ENCODE results near the gene TICAM2. TPM values are rescaled to one million over a fixed set of nuclear protein-coding genes. Genes with fewer than 3 reads are reported as not detected.

Gene TICAM2
- total RNA-seq, 3 donors from 2014 or later = 1.9 to 4.3 (median 3.5) TPM

DNA sequence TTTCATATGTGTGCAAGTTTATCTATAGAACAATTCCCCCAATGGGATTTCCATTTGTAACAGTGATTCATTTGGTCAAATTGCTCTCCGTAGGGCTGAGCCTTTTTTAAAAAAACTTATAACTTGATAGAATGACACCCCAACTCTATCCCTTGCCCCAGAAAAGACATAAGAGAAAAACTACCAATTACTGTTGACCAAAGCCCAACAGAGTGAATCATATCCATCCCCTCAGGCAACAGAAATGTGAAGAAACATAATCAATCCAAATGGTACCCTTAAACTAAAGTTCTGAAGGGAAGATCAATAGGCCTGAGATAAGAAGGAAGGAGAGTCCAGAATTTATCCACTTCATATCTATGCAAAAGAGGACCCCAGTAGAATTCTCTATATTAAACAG lies 17.8 kb downstream of the TICAM2 start:
- no peak overlapping the region for H3K4me3 ChIP-seq
- intact Hi-C loops (cut with DNase I, micrococcal nuclease) = no loop called here
- DNase-seq = no peak
- no peaks in the 10 kb centered on the region for H3K9me3 ChIP-seq
- no peak for TF ChIP-seq CTCF (IDR thresholded peaks at IDR 0.05)
- ATAC-seq = no peak
- H3K4me1 ChIP-seq (ENCODE audit: low read depth) = no peaks in the 10 kb centered on the region
- no peaks in the 10 kb centered on the region for H3K36me3 ChIP-seq (ENCODE audit: low read depth)

DNA sequence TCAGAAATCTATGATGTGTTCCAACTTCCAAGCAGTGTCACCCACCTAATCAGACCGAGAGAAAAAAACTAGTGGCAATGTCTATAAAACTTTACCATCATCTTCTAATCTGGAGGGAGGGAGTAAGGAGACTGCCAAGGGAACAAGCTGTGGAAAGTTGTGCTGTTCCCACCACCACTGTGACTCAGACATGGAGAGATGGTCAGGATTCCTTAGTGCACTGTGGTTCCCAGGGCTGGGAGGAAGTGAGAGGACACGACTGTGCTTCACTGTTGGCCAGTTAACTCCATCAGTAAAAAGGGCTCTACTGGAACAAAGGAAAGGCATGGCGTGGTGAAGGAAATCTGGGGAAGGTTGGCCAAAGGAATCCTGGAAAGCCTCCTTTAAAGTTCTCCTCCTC lies 18.8 kb downstream of the TICAM2 start:
- no peaks in the 10 kb centered on the region for H3K4me1 ChIP-seq (ENCODE audit: low read depth)
- no peak overlapping the region for H3K4me3 ChIP-seq
- intact Hi-C loops (cut with DNase I, micrococcal nuclease) = no loop called here
- ATAC-seq (no peak), DNase-seq (no peak)
- no peaks in the 10 kb centered on the region for H3K36me3 ChIP-seq (ENCODE audit: low read depth)
- H3K9me3 ChIP-seq = no peaks in the 10 kb centered on the region
- no peak for TF ChIP-seq CTCF (IDR thresholded peaks at IDR 0.05)

DNA sequence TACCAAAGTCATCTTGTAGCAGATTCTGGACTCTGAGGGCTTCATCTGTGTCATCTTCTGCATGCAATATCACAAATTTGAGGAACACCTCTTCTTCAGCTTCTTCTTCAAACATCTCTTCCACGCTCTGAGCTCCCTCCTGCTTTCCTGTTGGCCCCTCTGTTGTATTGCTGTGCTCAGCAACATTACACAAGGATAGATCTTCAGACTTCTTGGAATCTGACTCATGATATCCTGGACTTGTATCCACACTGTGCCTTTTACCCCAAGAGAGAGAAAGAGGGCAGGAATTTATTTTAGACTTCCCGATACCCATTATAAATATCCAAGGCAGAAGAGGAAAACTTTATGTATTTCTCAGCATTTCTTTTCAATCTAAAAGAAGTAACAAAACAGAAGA lies 21.3 kb downstream of the TICAM2 start:
- Histone ChIP-seq H3K9me3 (no peaks in the 10 kb centered on the region), H3K4me3 (no peak overlapping the region), H3K36me3 (ENCODE audit: low read depth) (no peaks in the 10 kb centered on the region), H3K4me1 (ENCODE audit: low read depth) (no peaks in the 10 kb centered on the region)
- intact Hi-C loops (cut with DNase I, micrococcal nuclease) = no loop called here
- no peak for ATAC-seq
- no peak for TF ChIP-seq CTCF (IDR thresholded peaks at IDR 0.05)
- DNase-seq = no peak

GRCh38 chr5:115579747-115580173 lies 22.5 kb downstream of the TICAM2 start:
- DNase-seq (no peak), ATAC-seq (no peak)
- Histone ChIP-seq H3K36me3 (ENCODE audit: low read depth) (no peaks in the 10 kb centered on the region), H3K4me1 (ENCODE audit: low read depth) (no peaks in the 10 kb centered on the region), H3K4me3 (no peak overlapping the region), H3K9me3 (no peaks in the 10 kb centered on the region)
- intact Hi-C loops (cut with DNase I, micrococcal nuclease) = loop anchor here (5.0 to 10.0 kb wide), 2 partner anchors 205 to 267 kb away; no protein-coding TSS in a partner anchor
- no peak for TF ChIP-seq CTCF (IDR thresholded peaks at IDR 0.05)

DNA sequence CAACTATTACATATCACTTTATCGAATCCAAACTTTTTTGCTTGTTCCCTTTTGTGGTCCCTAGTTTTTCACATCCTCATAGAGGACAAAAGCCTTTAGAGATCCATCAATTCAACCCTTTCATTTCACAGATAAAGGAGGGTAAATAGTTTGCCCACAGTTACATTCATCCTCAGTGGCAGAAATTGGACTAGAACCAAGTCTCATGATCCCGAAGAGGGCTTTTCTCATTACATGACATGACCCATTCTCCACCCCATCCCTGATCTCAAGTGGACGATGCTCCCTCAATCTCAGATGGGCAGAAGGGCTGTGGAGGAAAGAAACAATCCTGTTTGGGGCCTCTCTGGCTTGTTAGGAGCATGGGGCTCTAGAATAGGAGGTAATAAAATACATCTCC lies 23.1 kb downstream of the TICAM2 start:
- ATAC-seq (no peak), DNase-seq (no peak)
- H3K4me3 ChIP-seq = no peak overlapping the region
- no peak for TF ChIP-seq CTCF (IDR thresholded peaks at IDR 0.05)
- H3K36me3 ChIP-seq (ENCODE audit: low read depth) = no peaks in the 10 kb centered on the region
- H3K4me1 ChIP-seq (ENCODE audit: low read depth) = no peaks in the 10 kb centered on the region
- intact Hi-C loops (cut with DNase I, micrococcal nuclease) = loop anchor here (5.0 to 10.0 kb wide), 2 partner anchors 204 to 267 kb away; no protein-coding TSS in a partner anchor
- no peaks in the 10 kb centered on the region for H3K9me3 ChIP-seq

DNA sequence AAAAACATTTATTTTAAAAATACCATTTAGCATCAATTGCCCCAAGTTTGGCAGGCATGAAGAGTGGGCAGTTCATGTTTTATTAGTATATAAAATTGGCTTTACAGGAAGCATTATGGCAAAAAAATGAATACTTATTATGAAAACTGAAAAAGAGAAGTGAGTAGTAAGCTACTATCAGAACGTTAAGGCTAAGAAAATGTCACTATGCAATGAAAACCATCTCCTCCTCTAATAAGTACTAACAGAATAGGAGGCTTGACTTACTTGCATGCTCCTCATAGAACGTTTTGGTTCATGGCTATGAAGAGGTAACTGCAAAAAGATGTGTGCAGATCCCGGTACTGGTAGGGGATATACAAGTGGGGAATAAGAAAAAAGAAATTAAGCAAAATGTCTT lies 23.6 kb downstream of the TICAM2 start:
- Histone ChIP-seq H3K4me1 (ENCODE audit: low read depth) (no peaks in the 10 kb centered on the region), H3K36me3 (ENCODE audit: low read depth) (no peaks in the 10 kb centered on the region), H3K4me3 (no peak overlapping the region), H3K9me3 (no peaks in the 10 kb centered on the region)
- intact Hi-C loops (cut with DNase I, micrococcal nuclease) = loop anchor here (5.0 to 10.0 kb wide), 2 partner anchors 204 to 266 kb away; no protein-coding TSS in a partner anchor
- no peak for DNase-seq
- no peak for TF ChIP-seq CTCF (IDR thresholded peaks at IDR 0.05)
- no peak for ATAC-seq
